DND-41 (cell line): ENCODE results near the gene IL1RL1.

Experiments used
- ATAC-seq: fragments of 200-7000 bp; cut with Tn5 transposase; 3 replicates; pipeline ENCODE4 v1.9.1; 2021; ENCODE audit warnings: low read depth; ENCODE audit not compliant: insufficient read depth
- DNase-seq: peaks from one replicate; pipeline ENCODE4 v3.0.0-alpha.2; 2020
- H2AFZ ChIP-seq: 2 replicates; pipeline ENCODE4 v1.6.0; 2012; ENCODE audit warnings: low read depth, low read length
- H3K27ac ChIP-seq: 2 replicates; pipeline ENCODE4 v1.5.1; 2012; ENCODE audit warnings: low read length, inconsistent platforms
- H3K27me3 ChIP-seq: fragments of 200-600 bp; sonication (generic); 2 replicates; pipeline ENCODE4 v1.6.0; 2012; ENCODE audit warnings: low read length, mild to moderate bottlenecking, inconsistent platforms; ENCODE audit not compliant: insufficient read depth, poor library complexity
- H3K36me3 ChIP-seq: 2 replicates; pipeline ENCODE4 v1.5.1; 2012; ENCODE audit warnings: low read length, inconsistent platforms; ENCODE audit not compliant: insufficient read depth
- H3K4me1 ChIP-seq: 2 replicates; pipeline ENCODE4 v1.5.1; 2012; ENCODE audit warnings: mild to moderate bottlenecking, low read length; ENCODE audit not compliant: insufficient read depth
- H3K4me2 ChIP-seq: 2 replicates; pipeline ENCODE4 v1.6.0; 2012; ENCODE audit warnings: mild to moderate bottlenecking, moderate library complexity, low read length, inconsistent platforms; ENCODE audit not compliant: insufficient read depth
- H3K4me3 ChIP-seq, 2 experiments: fragments of 200-600 bp in 1 of 2; shearing (Covaris generic) in 1 of 2; 2 replicates each; pipeline ENCODE4 v1.5.1; 2012 to 2016; ENCODE audit warnings: inconsistent platforms in 2 of 2, low read length in 2 of 2, mild to moderate bottlenecking in 2 of 2, low read depth in 1 of 2, moderate library complexity in 1 of 2
- H3K79me2 ChIP-seq: 2 replicates; pipeline ENCODE4 v1.6.0; 2012; ENCODE audit warnings: low read length, inconsistent platforms; ENCODE audit not compliant: insufficient read depth
- H3K9ac ChIP-seq: 2 replicates; pipeline ENCODE4 v1.6.0; 2012; ENCODE audit warnings: low read depth, mild to moderate bottlenecking, inconsistent platforms, low read length, moderate library complexity
- H3K9me3 ChIP-seq: 2 replicates; pipeline ENCODE4 v1.5.1; 2012; ENCODE audit warnings: low read length, moderate library complexity, mild to moderate bottlenecking, inconsistent platforms; ENCODE audit not compliant: insufficient read depth, severe bottlenecking
- H4K20me1 ChIP-seq: 2 replicates; pipeline ENCODE4 v1.6.0; 2012; ENCODE audit warnings: low read length; ENCODE audit not compliant: insufficient read depth
- EZH2 ChIP-seq: IDR thresholded peaks from 3 replicates; pipeline ENCODE4 v1.6.1; 2012; ENCODE audit warnings: borderline replicate concordance, low read depth, mild to moderate bottlenecking, moderate library complexity, low read length, inconsistent platforms; ENCODE audit not compliant: severe bottlenecking
- TF ChIP-seq, protein P1 (sequence below): IDR thresholded peaks from 2 replicates; pipeline ENCODE4 v1.5.1; 2012; ENCODE audit warnings: borderline replicate concordance, low read length, moderate library complexity, mild to moderate bottlenecking; ENCODE audit not compliant: poor library complexity, severe bottlenecking; ENCODE audit errors: extremely low read depth

Gene IL1RL1

DNA sequence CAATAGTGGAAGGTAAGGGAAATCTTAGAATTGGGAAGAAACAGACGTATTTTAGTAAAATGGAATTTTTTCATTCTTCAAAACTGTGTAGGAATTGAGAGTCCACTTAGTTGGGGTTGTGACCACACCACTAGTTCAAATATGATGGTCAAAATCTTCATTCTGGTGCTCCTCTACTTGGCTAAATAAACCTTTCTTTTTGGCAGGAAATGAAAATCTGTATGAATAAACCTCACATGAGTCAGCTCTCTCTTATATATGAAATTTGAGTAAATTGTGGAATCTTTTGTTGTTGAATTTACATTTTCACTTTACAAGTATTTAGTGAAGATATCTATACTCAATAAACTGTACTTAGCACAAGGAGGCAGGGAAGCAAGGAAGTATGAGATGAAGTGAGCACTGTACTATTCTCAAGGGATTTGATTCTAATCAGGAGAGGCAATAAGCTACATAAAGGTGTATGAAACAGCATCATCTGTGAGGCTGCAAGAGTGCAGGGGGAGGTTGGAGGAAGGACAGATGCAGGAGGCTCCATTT is 64.8 kb downstream of the IL1RL1 start:
- Histone ChIP-seq H3K9me3 (no peaks in the 10 kb centered on the region), H4K20me1 (no peaks in the 10 kb centered on the region), H3K9ac (no peak overlapping the region), H2AFZ (no peak overlapping the region), H3K27ac (no peak overlapping the region), H3K4me3 (no peak overlapping the region), H3K36me3 (no peaks in the 10 kb centered on the region), H3K4me2 (no peak overlapping the region), H3K27me3 (no peaks in the 10 kb centered on the region), H3K79me2 (no peaks in the 10 kb centered on the region), H3K4me1 (no peaks in the 10 kb centered on the region)
- DNase-seq = no peak
- no peak for TF ChIP-seq EZH2
- TF ChIP-seq, protein P1, sequence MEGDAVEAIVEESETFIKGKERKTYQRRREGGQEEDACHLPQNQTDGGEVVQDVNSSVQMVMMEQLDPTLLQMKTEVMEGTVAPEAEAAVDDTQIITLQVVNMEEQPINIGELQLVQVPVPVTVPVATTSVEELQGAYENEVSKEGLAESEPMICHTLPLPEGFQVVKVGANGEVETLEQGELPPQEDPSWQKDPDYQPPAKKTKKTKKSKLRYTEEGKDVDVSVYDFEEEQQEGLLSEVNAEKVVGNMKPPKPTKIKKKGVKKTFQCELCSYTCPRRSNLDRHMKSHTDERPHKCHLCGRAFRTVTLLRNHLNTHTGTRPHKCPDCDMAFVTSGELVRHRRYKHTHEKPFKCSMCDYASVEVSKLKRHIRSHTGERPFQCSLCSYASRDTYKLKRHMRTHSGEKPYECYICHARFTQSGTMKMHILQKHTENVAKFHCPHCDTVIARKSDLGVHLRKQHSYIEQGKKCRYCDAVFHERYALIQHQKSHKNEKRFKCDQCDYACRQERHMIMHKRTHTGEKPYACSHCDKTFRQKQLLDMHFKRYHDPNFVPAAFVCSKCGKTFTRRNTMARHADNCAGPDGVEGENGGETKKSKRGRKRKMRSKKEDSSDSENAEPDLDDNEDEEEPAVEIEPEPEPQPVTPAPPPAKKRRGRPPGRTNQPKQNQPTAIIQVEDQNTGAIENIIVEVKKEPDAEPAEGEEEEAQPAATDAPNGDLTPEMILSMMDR = no peak
- ATAC-seq = no peak

DNA sequence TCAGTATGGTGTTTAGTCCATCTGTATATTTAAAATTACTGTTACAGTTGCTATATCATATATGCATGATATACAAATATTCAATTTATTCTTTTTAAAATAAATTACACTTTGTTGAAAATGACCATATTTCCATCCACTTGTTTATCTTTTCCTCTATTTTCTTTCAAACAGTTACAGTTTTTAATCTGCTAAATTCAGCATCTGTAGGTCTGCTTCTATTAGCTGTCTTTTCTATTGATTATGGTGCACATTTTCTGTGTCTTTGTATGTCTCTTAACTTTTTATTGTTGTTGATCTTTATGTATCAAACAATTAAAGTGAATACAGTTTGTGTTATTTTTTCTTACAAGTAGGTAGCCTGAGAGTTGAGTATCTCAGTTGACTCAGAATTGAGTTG is 72.4 kb downstream of the IL1RL1 start:
- no peaks in the 10 kb centered on the region for H3K79me2 ChIP-seq
- no peaks in the 10 kb centered on the region for H3K4me1 ChIP-seq
- no peak overlapping the region for H3K27ac ChIP-seq
- H2AFZ ChIP-seq = no peak overlapping the region
- H3K27me3 ChIP-seq = no peaks in the 10 kb centered on the region
- H4K20me1 ChIP-seq = no peaks in the 10 kb centered on the region
- ATAC-seq = no peak
- DNase-seq = no peak
- TF ChIP-seq, protein P1 = no peak
- no peak for TF ChIP-seq EZH2
- H3K4me3 ChIP-seq = no peak overlapping the region
- H3K4me2 ChIP-seq = no peak overlapping the region
- no peaks in the 10 kb centered on the region for H3K36me3 ChIP-seq
- peaks cover 10% of the 10 kb centered on the region for H3K9me3 ChIP-seq
- H3K9ac ChIP-seq = no peak overlapping the region

GRCh38 chr2:102385522-102385921 is 74.2 kb downstream of the IL1RL1 start:
- no peak overlapping the region for H2AFZ ChIP-seq
- H4K20me1 ChIP-seq = no peaks in the 10 kb centered on the region
- H3K27me3 ChIP-seq = no peaks in the 10 kb centered on the region
- peaks cover 10% of the 10 kb centered on the region for H3K9me3 ChIP-seq
- no peak overlapping the region for H3K27ac ChIP-seq
- H3K4me1 ChIP-seq = no peaks in the 10 kb centered on the region
- ATAC-seq (no peak), DNase-seq (no peak)
- no peaks in the 10 kb centered on the region for H3K36me3 ChIP-seq
- no peak overlapping the region for H3K4me2 ChIP-seq
- TF ChIP-seq, protein P1 = no peak
- no peak for TF ChIP-seq EZH2
- no peak overlapping the region for H3K4me3 ChIP-seq
- no peak overlapping the region for H3K9ac ChIP-seq
- no peaks in the 10 kb centered on the region for H3K79me2 ChIP-seq

GRCh38 chr2:102386004-102386403 is 74.6 kb downstream of the IL1RL1 start:
- Histone ChIP-seq H3K27me3 (no peaks in the 10 kb centered on the region), H3K9me3 (peaks cover 10% of the 10 kb centered on the region), H2AFZ (no peak overlapping the region), H3K27ac (no peak overlapping the region), H3K4me1 (no peaks in the 10 kb centered on the region), H4K20me1 (no peaks in the 10 kb centered on the region), H3K4me3 (no peak overlapping the region), H3K9ac (no peak overlapping the region), H3K4me2 (no peak overlapping the region), H3K79me2 (no peaks in the 10 kb centered on the region), H3K36me3 (no peaks in the 10 kb centered on the region)
- DNase-seq (no peak), ATAC-seq (no peak)
- no peak for TF ChIP-seq EZH2
- TF ChIP-seq, protein P1 = no peak
